HG02938 (cell line): ENCODE data around the gene FAM3D.

ENCODE experiments used
- ATAC-seq: cut with Tn5 transposase; IDR thresholded peaks from one replicate; pipeline ENCODE4 v1.9.1; 2021; ENCODE audit warnings: mild to moderate bottlenecking, moderate library complexity; ENCODE audit not compliant: unreplicated experiment

The FAM3D gene

DNA sequence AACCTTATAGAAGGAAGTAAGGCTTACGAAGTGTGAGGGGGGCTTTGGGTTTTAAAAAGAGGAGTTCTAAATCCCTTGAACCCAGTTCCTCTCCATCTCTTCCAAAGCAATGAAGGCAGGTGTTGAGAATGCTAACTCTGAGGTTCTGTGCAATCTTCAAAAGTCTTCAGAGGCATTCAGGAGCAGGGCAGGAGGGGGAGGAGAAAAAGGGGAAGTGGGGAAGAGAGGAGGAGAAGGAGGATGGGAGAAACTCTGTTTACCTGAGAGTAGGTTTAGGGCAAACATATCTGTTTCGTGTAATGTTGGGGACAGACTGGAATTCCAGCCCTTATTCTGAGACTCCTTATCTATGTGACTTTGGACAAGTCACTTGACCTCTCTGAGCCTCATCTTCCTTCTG, 36.9 kb downstream of the FAM3D start:
- no peak for ATAC-seq

GRCh38 chr3:58628823-58629562, 37.6 kb downstream of the FAM3D start:
- ATAC-seq: no peak

GRCh38 chr3:58627941-58628340, 38.6 kb downstream of the FAM3D start:
- ATAC-seq: no peak

GRCh38 chr3:58627570-58627885, 39.0 kb downstream of the FAM3D start:
- ATAC-seq: no peak

GRCh38 chr3:58626841-58627569, 39.6 kb downstream of the FAM3D start:
- ATAC-seq: no peak

- ATAC-seq: no peak
These were observed 41.3 kb downstream of the FAM3D start for GRCh38 chr3:58625196-58625824.

- no peak for ATAC-seq
These were observed 42.0 kb downstream of the FAM3D start for GRCh38 chr3:58624550-58624949.

DNA sequence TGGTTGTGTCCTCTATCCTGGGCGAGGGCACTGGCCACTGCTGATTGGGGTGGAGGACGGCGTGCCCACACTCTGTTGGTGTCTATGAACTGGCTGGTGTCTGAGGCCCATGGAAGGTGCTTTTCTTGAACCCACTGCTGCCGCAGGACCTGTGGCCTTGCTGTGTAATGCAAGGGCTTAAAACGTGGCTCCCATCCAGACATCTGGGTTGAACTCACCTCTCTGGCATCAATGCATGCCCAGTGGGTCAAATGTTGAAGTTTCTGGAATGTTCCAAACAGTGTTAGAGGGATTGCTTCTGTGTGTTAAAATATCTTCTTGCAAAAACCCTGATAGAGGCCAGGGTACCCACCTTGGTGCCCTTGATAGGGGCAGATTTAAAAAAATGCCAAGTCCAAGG, 42.6 kb downstream of the FAM3D start:
- no peak for ATAC-seq

DNA sequence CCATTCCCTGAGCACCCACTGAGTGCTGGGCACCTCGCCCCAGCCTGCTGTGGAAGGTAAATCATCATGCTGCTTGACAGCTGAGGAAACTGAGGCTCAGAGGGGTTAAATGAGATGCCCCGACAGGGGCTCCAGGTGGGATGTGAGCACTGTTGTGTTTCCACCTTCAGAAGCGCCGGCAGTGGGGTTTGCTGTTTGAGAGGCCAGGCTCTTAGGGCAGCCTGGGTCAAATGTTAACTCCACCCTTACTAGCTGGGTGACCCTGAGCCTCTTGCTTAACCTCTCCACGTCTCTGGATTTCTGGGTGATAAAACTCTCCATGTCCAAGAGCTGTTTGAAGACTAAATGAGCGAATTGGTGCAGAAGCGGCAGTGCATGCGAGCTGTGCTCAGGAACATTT, 43.1 kb downstream of the FAM3D start:
- ATAC-seq: no peak

- ATAC-seq: no peak
These were observed 43.7 kb downstream of the FAM3D start for GRCh38 chr3:58622892-58623291.

DNA sequence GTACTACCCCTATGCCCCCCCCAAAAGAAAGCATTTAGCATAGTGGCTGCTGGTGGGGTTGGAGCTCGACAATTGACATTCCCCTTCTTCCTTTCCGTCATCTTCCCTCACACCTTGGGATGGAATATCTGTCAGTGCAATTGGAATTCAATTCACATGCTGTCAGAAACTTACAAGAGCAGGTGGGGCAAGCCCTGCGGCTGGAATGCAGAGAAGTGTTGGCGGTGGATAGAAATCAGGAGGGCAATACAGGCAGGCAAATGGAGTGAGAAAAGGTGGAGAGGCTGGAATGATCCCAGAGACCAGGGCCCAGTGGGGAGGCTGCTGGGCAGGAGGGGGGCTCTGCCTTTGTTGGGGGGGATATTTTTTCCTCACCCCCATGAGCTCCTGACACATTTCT, 44.1 kb downstream of the FAM3D start:
- ATAC-seq: no peak

DNA sequence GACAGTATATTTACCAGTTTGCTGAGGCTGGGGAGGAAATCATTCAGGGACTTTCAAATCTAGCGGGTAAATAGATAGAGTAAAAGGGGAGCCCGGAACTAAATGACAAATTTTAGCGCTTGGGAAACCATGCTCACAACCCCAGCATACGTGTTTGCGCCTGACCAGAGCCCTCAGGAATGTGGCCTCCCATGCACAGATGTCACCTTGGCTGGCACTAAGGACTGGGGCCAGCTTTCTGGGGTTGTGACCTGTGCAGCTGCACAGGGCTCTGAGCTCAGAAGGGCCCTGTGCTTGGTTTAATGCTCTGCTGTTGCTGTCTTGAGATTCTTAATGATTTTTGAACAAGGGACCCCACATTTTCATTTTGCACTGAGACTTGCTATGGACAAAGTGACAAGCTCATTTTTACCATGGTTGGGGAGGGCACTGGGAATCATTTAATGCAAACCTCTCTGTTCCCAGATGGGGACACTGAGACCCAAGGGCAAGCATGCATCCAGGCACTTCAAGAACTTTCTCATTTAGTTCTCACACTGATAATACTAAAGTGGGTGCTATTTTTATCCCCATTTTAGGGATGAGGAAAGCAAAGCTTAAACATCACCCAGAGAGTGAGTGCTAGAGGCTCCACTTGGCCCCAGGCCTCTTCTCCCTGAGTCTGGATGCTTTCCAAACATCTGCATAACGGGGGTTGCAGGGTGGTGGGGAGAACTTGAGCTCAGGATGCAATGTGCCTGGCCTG, 45.3 kb downstream of the FAM3D start:
- no peak for ATAC-seq

GRCh38 chr3:58620421-58620820, 46.2 kb downstream of the FAM3D start:
- ATAC-seq: no peak

GRCh38 chr3:58617338-58617761, 49.2 kb downstream of the FAM3D start:
- no peak for ATAC-seq

- ATAC-seq: no peak
These were observed 53.1 kb downstream of the FAM3D start for GRCh38 chr3:58613236-58614132.

DNA sequence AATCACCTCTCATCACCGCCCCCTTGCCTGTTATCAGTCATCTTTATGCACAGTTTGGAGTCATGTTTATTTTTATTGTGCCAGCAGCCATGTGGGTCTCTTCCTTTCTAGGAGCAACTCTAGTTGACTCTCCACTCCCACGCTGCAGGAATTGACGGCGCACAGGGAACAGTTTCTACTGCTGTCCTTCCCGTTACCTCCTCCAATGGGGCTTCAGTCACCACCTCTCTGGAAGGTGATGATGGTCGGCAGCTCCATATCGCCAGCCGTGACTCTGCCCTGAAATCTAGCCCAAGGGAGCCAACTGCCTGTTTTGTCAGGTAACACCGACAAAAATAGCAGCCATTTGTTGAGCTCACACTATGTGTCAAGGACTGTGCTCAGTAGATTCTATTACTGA, 53.7 kb downstream of the FAM3D start:
- ATAC-seq: no peak

GRCh38 chr3:58609990-58610389, 56.6 kb downstream of the FAM3D start:
- ATAC-seq: no peak

- no peak for ATAC-seq
These were observed 57.9 kb downstream of the FAM3D start for GRCh38 chr3:58608648-58609047.

- ATAC-seq: no peak
These were observed 58.8 kb downstream of the FAM3D start for GRCh38 chr3:58607816-58608215.

DNA sequence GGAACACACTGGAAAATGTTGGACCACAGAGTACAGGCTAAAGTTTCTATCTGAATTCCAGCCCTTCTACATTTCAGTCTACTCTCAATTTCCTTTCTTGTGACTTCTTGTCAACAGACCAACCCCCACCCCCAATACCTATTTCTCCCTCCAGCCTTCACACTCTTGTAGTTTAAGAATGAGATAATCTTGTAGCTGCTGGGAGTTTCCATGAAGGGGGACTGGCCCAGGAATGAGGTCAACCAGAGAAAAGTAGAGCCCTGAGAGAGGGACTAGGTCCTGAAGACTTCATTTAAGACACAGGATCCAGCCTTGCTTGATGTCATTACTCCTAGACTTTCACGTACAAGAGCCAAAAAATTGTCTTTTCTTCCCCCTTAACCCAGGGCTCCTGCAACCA, 59.9 kb downstream of the FAM3D start:
- ATAC-seq: no peak

DNA sequence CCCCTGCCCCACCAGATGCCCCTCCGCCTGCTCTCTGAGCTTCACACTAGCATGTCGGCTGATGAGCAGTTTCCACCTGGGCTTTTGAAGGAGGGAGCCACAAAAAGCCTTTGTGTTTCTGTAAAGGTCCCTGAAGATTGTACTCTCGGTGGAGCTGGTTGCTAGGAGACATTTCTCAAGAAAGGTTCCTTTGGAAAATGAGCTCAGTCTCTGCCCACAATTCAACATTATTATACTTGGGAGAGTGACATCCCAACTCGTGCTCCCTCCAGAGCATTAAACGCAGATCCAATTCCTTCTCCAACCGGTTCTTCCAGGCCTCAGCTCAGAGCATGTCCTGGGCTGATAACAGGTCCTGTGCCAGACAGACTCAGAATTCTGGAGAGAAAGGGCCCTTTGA, 62.5 kb downstream of the FAM3D start:
- ATAC-seq: no peak
